Gastroesophageal sphincter (tissue), 3 donors: ENCODE results near the gene TK1.

Experiments
- POLR2A ChIP-seq, 2 donors: fragments of 450-650 bp; IDR thresholded peaks; one replicate each; pipeline ENCODE4 v1.6.1; 2017; ENCODE audit warnings: antibody characterized with exemption in 2 of 2, mild to moderate bottlenecking in 2 of 2, moderate library complexity in 1 of 2
- POLR2AphosphoS5 ChIP-seq: sonication (generic); formaldehyde crosslinking; IDR thresholded peaks from one replicate; pipeline ENCODE4 v1.6.1; 2017; ENCODE audit warnings: antibody characterized with exemption
- TF ChIP-seq, protein P1 (sequence below), 4 experiments: fragments of 200-600 bp in 2 of 4; fragments of 450-650 bp in 2 of 4; sonication (generic) in 1 of 4; IDR thresholded peaks; one replicate each; pipeline ENCODE4 v1.5.1; 2017 to 2019; ENCODE audit warnings: antibody characterized with exemption in 4 of 4, mild to moderate bottlenecking in 2 of 4, moderate library complexity in 2 of 4

DNA sequence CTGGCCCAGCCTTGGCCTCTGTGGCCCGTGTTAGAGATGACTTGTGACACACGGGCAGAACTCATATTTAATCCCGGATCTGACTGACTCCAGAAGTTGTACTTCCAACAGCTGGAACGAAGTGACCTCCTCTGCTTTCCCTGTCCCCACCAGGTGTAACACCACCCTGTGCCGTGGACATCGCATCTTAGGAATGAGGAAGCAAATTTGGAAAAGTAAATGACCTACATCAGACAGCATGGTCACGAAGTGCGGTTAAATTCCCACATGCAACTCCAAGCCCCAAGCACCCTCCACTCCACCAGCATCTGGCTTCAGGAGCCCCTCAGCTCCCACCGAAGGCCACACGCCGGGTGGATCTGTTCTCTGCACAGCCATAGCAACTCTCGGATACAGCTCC, 2.9 kb downstream of the TK1 start:
- TF ChIP-seq POLR2AphosphoS5 (no peak), POLR2A (IDR thresholded peaks at IDR 0.05) (no peak)
- TF ChIP-seq, protein P1, sequence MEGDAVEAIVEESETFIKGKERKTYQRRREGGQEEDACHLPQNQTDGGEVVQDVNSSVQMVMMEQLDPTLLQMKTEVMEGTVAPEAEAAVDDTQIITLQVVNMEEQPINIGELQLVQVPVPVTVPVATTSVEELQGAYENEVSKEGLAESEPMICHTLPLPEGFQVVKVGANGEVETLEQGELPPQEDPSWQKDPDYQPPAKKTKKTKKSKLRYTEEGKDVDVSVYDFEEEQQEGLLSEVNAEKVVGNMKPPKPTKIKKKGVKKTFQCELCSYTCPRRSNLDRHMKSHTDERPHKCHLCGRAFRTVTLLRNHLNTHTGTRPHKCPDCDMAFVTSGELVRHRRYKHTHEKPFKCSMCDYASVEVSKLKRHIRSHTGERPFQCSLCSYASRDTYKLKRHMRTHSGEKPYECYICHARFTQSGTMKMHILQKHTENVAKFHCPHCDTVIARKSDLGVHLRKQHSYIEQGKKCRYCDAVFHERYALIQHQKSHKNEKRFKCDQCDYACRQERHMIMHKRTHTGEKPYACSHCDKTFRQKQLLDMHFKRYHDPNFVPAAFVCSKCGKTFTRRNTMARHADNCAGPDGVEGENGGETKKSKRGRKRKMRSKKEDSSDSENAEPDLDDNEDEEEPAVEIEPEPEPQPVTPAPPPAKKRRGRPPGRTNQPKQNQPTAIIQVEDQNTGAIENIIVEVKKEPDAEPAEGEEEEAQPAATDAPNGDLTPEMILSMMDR (IDR thresholded peaks at IDR 0.05) = no peak
